HG03108 (cell line): Measurements from ENCODE around the gene NSUN2.

Source experiments
- ATAC-seq: cut with Tn5 transposase; IDR thresholded peaks from one replicate; pipeline ENCODE4 v1.9.1; 2021; ENCODE audit warnings: moderate library complexity; ENCODE audit not compliant: unreplicated experiment

The NSUN2 gene

GRCh38 chr5:6567068-6567467 is 65.8 kb downstream of the NSUN2 start:
- ATAC-seq: no peak

- no peak for ATAC-seq
These were observed 67.4 kb downstream of the NSUN2 start for GRCh38 chr5:6565492-6565891.

- no peak for ATAC-seq
These were observed 74.9 kb downstream of the NSUN2 start for GRCh38 chr5:6557807-6558575.

GRCh38 chr5:6556802-6557102 is 76.1 kb downstream of the NSUN2 start:
- ATAC-seq: no peak

- ATAC-seq: no peak
These were observed 76.6 kb downstream of the NSUN2 start for GRCh38 chr5:6556089-6556801.

GRCh38 chr5:6554812-6555211 is 78.0 kb downstream of the NSUN2 start:
- ATAC-seq: no peak

- no peak for ATAC-seq
These were observed 78.9 kb downstream of the NSUN2 start for GRCh38 chr5:6553972-6554371.

- no peak for ATAC-seq
These were observed 80.2 kb downstream of the NSUN2 start for GRCh38 chr5:6552612-6553011.

GRCh38 chr5:6551955-6552313 is 80.9 kb downstream of the NSUN2 start:
- no peak for ATAC-seq

GRCh38 chr5:6551287-6551954 is 81.4 kb downstream of the NSUN2 start:
- ATAC-seq: no peak

- no peak for ATAC-seq
These were observed 82.2 kb downstream of the NSUN2 start for GRCh38 chr5:6550628-6551027.
